ENCODE results near the gene WWTR1.

WWTR1 gene

GRCh38 chr3:149657926-149658743 is at the start of gene WWTR1:
WWTR1 (minus strand) TSS chr3:149658025; CDS start chr3:149657306, 719 bp downstream.
- in situ Hi-C loops (cut with HindIII; ENCODE audit: low pct_ligation_motif_present, low sequenced_read_pairs): no loop called here
- peak; percentile 93 for DNase-seq
- TF ChIP-seq, protein P1, sequence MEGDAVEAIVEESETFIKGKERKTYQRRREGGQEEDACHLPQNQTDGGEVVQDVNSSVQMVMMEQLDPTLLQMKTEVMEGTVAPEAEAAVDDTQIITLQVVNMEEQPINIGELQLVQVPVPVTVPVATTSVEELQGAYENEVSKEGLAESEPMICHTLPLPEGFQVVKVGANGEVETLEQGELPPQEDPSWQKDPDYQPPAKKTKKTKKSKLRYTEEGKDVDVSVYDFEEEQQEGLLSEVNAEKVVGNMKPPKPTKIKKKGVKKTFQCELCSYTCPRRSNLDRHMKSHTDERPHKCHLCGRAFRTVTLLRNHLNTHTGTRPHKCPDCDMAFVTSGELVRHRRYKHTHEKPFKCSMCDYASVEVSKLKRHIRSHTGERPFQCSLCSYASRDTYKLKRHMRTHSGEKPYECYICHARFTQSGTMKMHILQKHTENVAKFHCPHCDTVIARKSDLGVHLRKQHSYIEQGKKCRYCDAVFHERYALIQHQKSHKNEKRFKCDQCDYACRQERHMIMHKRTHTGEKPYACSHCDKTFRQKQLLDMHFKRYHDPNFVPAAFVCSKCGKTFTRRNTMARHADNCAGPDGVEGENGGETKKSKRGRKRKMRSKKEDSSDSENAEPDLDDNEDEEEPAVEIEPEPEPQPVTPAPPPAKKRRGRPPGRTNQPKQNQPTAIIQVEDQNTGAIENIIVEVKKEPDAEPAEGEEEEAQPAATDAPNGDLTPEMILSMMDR (IDR thresholded peaks at IDR 0.05; ENCODE audit: low read depth, low read length, missing control alignments): peak; percentile 37
- H3K27me3 ChIP-seq (replicated peaks): no peaks in the 10 kb centered on the region
- peak within 1 kb of the TSS; percentile 99 for H3K27ac ChIP-seq
- H3K36me3 ChIP-seq (replicated peaks): peaks cover 23% of the 10 kb centered on the region
- peak within 1 kb of the TSS; percentile 94 for H3K4me3 ChIP-seq (ENCODE audit: low read depth, low read length)

DNA sequence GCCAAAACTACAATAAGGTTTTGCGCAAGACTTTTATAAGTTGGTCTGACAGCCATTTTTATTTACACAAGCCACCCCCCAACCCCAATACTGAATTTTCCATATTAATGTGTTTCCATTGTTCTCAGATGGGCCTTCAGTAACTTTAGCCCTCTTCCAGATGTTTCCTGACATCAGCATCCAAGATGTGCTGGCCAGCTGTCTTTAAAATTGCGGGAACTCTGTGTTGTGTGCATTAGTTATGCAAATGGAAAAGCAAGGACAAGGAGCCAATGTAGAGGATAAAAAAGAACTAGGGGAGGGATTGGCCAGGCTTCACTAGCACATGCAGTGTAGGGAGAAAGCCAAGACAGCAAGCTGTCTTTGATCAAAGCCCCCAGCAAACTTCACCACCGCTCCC is 49.1 kb upstream of the WWTR1 start:
- in situ Hi-C loops (cut with HindIII; ENCODE audit: low pct_ligation_motif_present, low sequenced_read_pairs): no loop called here
- H3K36me3 ChIP-seq (replicated peaks): no peaks in the 10 kb centered on the region
- TF ChIP-seq, protein P1 (IDR thresholded peaks at IDR 0.05; ENCODE audit: low read depth, low read length, missing control alignments): no peak
- H3K4me3 ChIP-seq (ENCODE audit: low read depth, low read length): no peak overlapping the region
- no peaks in the 10 kb centered on the region for H3K27me3 ChIP-seq (replicated peaks)
- H3K27ac ChIP-seq: no peak overlapping the region
- DNase-seq: no peak

- in situ Hi-C loops (cut with HindIII; ENCODE audit: low pct_ligation_motif_present, low sequenced_read_pairs): no loop called here
- Histone ChIP-seq H3K36me3 (replicated peaks) (no peaks in the 10 kb centered on the region), H3K27me3 (replicated peaks) (no peaks in the 10 kb centered on the region), H3K4me3 (ENCODE audit: low read depth, low read length) (no peak overlapping the region), H3K27ac (no peak overlapping the region)
- TF ChIP-seq, protein P1 (IDR thresholded peaks at IDR 0.05; ENCODE audit: low read depth, low read length, missing control alignments): no peak
- no peak for DNase-seq
These were observed 47.6 kb upstream of the WWTR1 start for GRCh38 chr3:149705416-149705815.

DNA sequence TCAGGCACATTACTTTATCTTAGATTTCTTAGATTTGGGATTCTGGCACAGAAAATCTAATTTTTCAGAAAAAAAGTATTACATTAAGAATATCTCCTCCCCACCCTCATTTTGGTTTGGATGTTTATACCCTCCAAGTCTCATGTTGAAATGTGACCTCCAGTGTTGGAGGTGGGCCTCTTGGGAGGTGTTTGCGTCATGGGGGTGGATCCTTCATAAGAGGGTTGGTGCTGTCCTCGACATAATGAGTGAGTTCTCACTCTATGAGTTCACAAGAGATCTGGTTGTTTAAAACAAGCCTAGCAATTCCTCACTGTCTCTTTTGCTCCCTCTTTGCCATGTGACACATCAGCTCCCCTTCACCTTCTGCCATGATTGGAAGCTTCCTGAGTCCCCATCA is 45.6 kb upstream of the WWTR1 start:
- TF ChIP-seq, protein P1 (IDR thresholded peaks at IDR 0.05; ENCODE audit: low read depth, low read length, missing control alignments): no peak
- H3K27ac ChIP-seq: peak overlapping the region; percentile 63

GRCh38 chr3:149702691-149703441 is 45.0 kb upstream of the WWTR1 start:
- in situ Hi-C loops (cut with HindIII; ENCODE audit: low pct_ligation_motif_present, low sequenced_read_pairs): no loop called here
- Histone ChIP-seq H3K4me3 (ENCODE audit: low read depth, low read length) (no peak overlapping the region), H3K27me3 (replicated peaks) (no peaks in the 10 kb centered on the region), H3K27ac (peak overlapping the region; percentile 63), H3K36me3 (replicated peaks) (no peaks in the 10 kb centered on the region)
- TF ChIP-seq, protein P1 (IDR thresholded peaks at IDR 0.05; ENCODE audit: low read depth, low read length, missing control alignments): no peak
- peak; percentile 73 for DNase-seq

More for the DNA sequence above, 45.6 kb upstream of the WWTR1 start:
- in situ Hi-C loops (cut with HindIII; ENCODE audit: low pct_ligation_motif_present, low sequenced_read_pairs): no loop called here
- no peaks in the 10 kb centered on the region for H3K36me3 ChIP-seq (replicated peaks)
- no peak for DNase-seq
- H3K4me3 ChIP-seq (ENCODE audit: low read depth, low read length): no peak overlapping the region
- no peaks in the 10 kb centered on the region for H3K27me3 ChIP-seq (replicated peaks)

All from brain microvascular endothelial cell (primary cell).